ENCODE measurements around the gene NCAM1.

Gene NCAM1

GRCh38 chr11:113286509-113287497, 325.6 kb downstream of the NCAM1 start:
- Histone ChIP-seq H3K27ac (replicated peaks) (no peak overlapping the region), H3K4me3 (replicated peaks; ENCODE audit: insufficient read depth, low read length) (no peak overlapping the region), H3K27me3 (ENCODE audit: insufficient read depth, poor library complexity, severe bottlenecking) (no peaks in the 10 kb centered on the region)
- DNase-seq (ENCODE audit: low read depth in 1 of 2, low spot score in 1 of 2): no peak
- no peak for TF ChIP-seq REST (IDR thresholded peaks at IDR 0.05; ENCODE audit: insufficient replicate concordance, low read depth)
- TF ChIP-seq CTCF (IDR thresholded peaks at IDR 0.05; ENCODE audit: insufficient read depth, low read length): no peak
- TF ChIP-seq SPI1 (IDR thresholded peaks at IDR 0.05; ENCODE audit: borderline replicate concordance, low read depth): no peak
- TF ChIP-seq POLR2AphosphoS5 (IDR thresholded peaks at IDR 0.05; ENCODE audit: low read depth): no peak
- TF ChIP-seq GABPA (IDR thresholded peaks at IDR 0.05; ENCODE audit: low read depth): no peak

- Histone ChIP-seq H3K4me3 (replicated peaks; ENCODE audit: insufficient read depth, low read length) (no peak overlapping the region), H3K27me3 (ENCODE audit: insufficient read depth, poor library complexity, severe bottlenecking) (no peaks in the 10 kb centered on the region), H3K27ac (replicated peaks) (no peak overlapping the region)
- no peak for DNase-seq (ENCODE audit: low read depth in 1 of 2, low spot score in 1 of 2)
- no peak for TF ChIP-seq REST (IDR thresholded peaks at IDR 0.05; ENCODE audit: insufficient replicate concordance, low read depth)
- no peak for TF ChIP-seq CTCF (IDR thresholded peaks at IDR 0.05; ENCODE audit: insufficient read depth, low read length)
- no peak for TF ChIP-seq GABPA (IDR thresholded peaks at IDR 0.05; ENCODE audit: low read depth)
- no peak for TF ChIP-seq POLR2AphosphoS5 (IDR thresholded peaks at IDR 0.05; ENCODE audit: low read depth)
- TF ChIP-seq SPI1 (IDR thresholded peaks at IDR 0.05; ENCODE audit: borderline replicate concordance, low read depth): no peak
These were observed 326.6 kb downstream of the NCAM1 start for GRCh38 chr11:113287801-113288200.

GRCh38 chr11:113288286-113288863, 327.2 kb downstream of the NCAM1 start:
- Histone ChIP-seq H3K27me3 (ENCODE audit: insufficient read depth, poor library complexity, severe bottlenecking) (no peaks in the 10 kb centered on the region), H3K4me3 (replicated peaks; ENCODE audit: insufficient read depth, low read length) (no peak overlapping the region), H3K27ac (replicated peaks) (no peak overlapping the region)
- no peak for DNase-seq (ENCODE audit: low read depth in 1 of 2, low spot score in 1 of 2)
- TF ChIP-seq REST (IDR thresholded peaks at IDR 0.05; ENCODE audit: insufficient replicate concordance, low read depth): no peak
- TF ChIP-seq POLR2AphosphoS5 (IDR thresholded peaks at IDR 0.05; ENCODE audit: low read depth): no peak
- no peak for TF ChIP-seq SPI1 (IDR thresholded peaks at IDR 0.05; ENCODE audit: borderline replicate concordance, low read depth)
- no peak for TF ChIP-seq CTCF (IDR thresholded peaks at IDR 0.05; ENCODE audit: insufficient read depth, low read length)
- TF ChIP-seq GABPA (IDR thresholded peaks at IDR 0.05; ENCODE audit: low read depth): no peak

Measured in HL-60 (cell line).